Transverse colon (tissue), 4 donors: Measurements from ENCODE around the gene CGA. TPM values are rescaled to one million over a fixed set of nuclear protein-coding genes. Genes with fewer than 3 reads are reported as not detected.

Experiments used
- DNase-seq: peaks from one replicate; pipeline ENCODE4 v3.0.0-alpha.2; 2019
- H3K27ac ChIP-seq, 4 donors: fragments of 200-600 bp; sonication (generic); 2 replicates each; pipeline ENCODE4 v1.5.1; 2016 to 2018; ENCODE audit warnings: inconsistent platforms in 4 of 4
- H3K27me3 ChIP-seq: fragments of 200-600 bp; sonication (generic); 2 replicates; pipeline ENCODE4 v1.5.1; 2017; ENCODE audit warnings: inconsistent platforms
- H3K36me3 ChIP-seq, 4 donors: fragments of 200-600 bp; sonication (generic); 2 replicates each; pipeline ENCODE4 v1.5.1; 2017 to 2019; ENCODE audit warnings: inconsistent platforms in 4 of 4
- H3K4me1 ChIP-seq, 4 donors: fragments of 200-600 bp; sonication (generic); 2 replicates each; pipeline ENCODE4 v1.5.1; 2017 to 2020; ENCODE audit warnings: inconsistent platforms in 4 of 4
- H3K4me3 ChIP-seq, 4 donors: fragments of 200-600 bp; sonication (generic); 1 replicate in 1 of 4; 2 replicates in 3 of 4; pipeline versions ENCODE4 v1.5.1 to v1.6.1; 2017 to 2019; ENCODE audit warnings: inconsistent platforms in 4 of 4
- H3K9me3 ChIP-seq, 2 donors: fragments of 200-600 bp; sonication (generic); 2 replicates each; pipeline ENCODE4 v1.5.1; 2017 to 2019; ENCODE audit warnings: inconsistent platforms in 2 of 2
- EP300 ChIP-seq: sonication (generic); formaldehyde crosslinking; IDR thresholded peaks from one replicate; pipeline ENCODE4 v1.6.1; 2017; ENCODE audit warnings: antibody characterized with exemption, low read depth
- POLR2A ChIP-seq: fragments of 450-650 bp; IDR thresholded peaks from one replicate; pipeline ENCODE4 v1.6.1; 2016; ENCODE audit warnings: antibody characterized with exemption, mild to moderate bottlenecking, moderate library complexity
- POLR2AphosphoS5 ChIP-seq, 3 donors: sonication (generic); formaldehyde crosslinking; IDR thresholded peaks; one replicate each; pipeline ENCODE4 v1.6.1; 2016; ENCODE audit warnings: antibody characterized with exemption in 3 of 3
- WGBS, 2 donors: methylation state at CpG; one replicate each; pipeline ENCODE4 v1.1.5; 2018; ENCODE audit warnings: low coverage in 1 of 2; 5-methylcytosine and 5-hydroxymethylcytosine counted together
- in situ Hi-C, 4 donors: fragments of 200-750 bp; cut with MboI; loops; one replicate each; pipeline versions ENCODE4 v1.15.0 to v1.15.1; 2017; ENCODE audit warnings: low sequenced_read_pairs in 3 of 4, low pct_ligation_motif_present in 1 of 4, low pct_unique_long_range_greater_than_20kb in 1 of 4
- intact Hi-C: fragments of 100-400 bp; cut with DNase I; formaldehyde crosslinking; loops from one replicate; pipeline ENCODE4 v1.15.1; 2023; ENCODE audit warnings: low total_unique reads
- total RNA-seq, 4 donors: library from RNA; depleted of rRNA; stranded (reverse); fragments of >200 nt; gene quantifications; one replicate each; pipeline ENCODE4 v1.1.0, GENCODE V29; 2016
- TF ChIP-seq, protein P1 (sequence below), 5 experiments: fragments of 200-600 bp in 3 of 5; fragments of 450-650 bp in 2 of 5; sonication (generic) in 3 of 5; IDR thresholded peaks; 1 replicate in 2 of 5; 2 replicates in 3 of 5; pipeline ENCODE4 v1.5.1; 2016 to 2017; ENCODE audit warnings: antibody characterized with exemption in 5 of 5, inconsistent platforms in 3 of 5, mild to moderate bottlenecking in 2 of 5, moderate library complexity in 1 of 5

The CGA gene
- total RNA-seq, 4 donors from 2014 or later = not detected

- H3K36me3 ChIP-seq = no peaks in the 10 kb centered on the region
- H3K4me3 ChIP-seq = no peak overlapping the region
- DNase-seq = no peak
- WGBS, 2 donors = 56 to 63% methylated on average over 5 of the region's 5 CpGs
- H3K9me3 ChIP-seq = no peaks in the 10 kb centered on the region
- no peaks in the 10 kb centered on the region for H3K4me1 ChIP-seq
- intact Hi-C loops (no loop called here), in situ Hi-C loops (no loop called here)
- no peaks in the 10 kb centered on the region for H3K27me3 ChIP-seq
- no peak for TF ChIP-seq POLR2A
- no peak for TF ChIP-seq EP300
- TF ChIP-seq POLR2AphosphoS5 (IDR thresholded peaks at IDR 0.05) = no peak
- TF ChIP-seq, protein P1, sequence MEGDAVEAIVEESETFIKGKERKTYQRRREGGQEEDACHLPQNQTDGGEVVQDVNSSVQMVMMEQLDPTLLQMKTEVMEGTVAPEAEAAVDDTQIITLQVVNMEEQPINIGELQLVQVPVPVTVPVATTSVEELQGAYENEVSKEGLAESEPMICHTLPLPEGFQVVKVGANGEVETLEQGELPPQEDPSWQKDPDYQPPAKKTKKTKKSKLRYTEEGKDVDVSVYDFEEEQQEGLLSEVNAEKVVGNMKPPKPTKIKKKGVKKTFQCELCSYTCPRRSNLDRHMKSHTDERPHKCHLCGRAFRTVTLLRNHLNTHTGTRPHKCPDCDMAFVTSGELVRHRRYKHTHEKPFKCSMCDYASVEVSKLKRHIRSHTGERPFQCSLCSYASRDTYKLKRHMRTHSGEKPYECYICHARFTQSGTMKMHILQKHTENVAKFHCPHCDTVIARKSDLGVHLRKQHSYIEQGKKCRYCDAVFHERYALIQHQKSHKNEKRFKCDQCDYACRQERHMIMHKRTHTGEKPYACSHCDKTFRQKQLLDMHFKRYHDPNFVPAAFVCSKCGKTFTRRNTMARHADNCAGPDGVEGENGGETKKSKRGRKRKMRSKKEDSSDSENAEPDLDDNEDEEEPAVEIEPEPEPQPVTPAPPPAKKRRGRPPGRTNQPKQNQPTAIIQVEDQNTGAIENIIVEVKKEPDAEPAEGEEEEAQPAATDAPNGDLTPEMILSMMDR (IDR thresholded peaks at IDR 0.05) = no peak
- no peak overlapping the region for H3K27ac ChIP-seq
Observed at GRCh38 chr6:87045521-87046075, 49.3 kb downstream of the CGA start.

DNA sequence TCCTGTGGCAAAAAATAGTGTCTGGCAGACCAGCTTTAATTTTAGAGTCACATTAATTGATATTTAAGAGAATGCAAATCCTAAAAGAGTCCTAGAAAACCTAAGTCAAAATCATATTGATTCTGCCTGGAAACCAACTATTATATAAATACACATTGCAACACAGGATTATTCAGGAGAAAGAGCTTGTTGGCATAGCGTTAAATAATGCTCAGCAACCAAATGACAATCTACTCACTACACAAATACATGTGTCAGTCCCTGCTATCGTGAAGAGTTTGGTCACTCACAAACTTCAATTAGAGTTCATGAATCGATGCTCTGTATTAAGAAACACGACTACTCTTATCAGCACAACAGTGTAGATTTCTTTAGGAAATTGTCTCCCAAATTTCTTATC lies 54.2 kb downstream of the CGA start:
- Histone ChIP-seq H3K9me3 (no peaks in the 10 kb centered on the region), H3K27ac (no peak overlapping the region), H3K4me1 (no peaks in the 10 kb centered on the region), H3K27me3 (no peaks in the 10 kb centered on the region), H3K4me3 (no peak overlapping the region), H3K36me3 (no peaks in the 10 kb centered on the region)
- no peak for DNase-seq
- intact Hi-C loops = no loop called here
- in situ Hi-C loops = no loop called here
- TF ChIP-seq, protein P1 (IDR thresholded peaks at IDR 0.05) = no peak
- no peak for TF ChIP-seq EP300
- TF ChIP-seq POLR2AphosphoS5 (IDR thresholded peaks at IDR 0.05) = no peak
- WGBS, 2 donors = 83 to 89% methylated on average over 4 of the region's 4 CpGs

Other genes with a start within 250 kb of the CGA start
- gene HTR1E, start 157.6 kb downstream of the CGA start, total RNA-seq = not detected
- gene ZNF292, start 60.5 kb upstream of the CGA start, total RNA-seq = 10 to 100 TPM; 18.5 to 61.8 (median 42.4) TPM
- 10 to 100 TPM; 14.2 to 20.5 (median 18.4) TPM for gene SMIM8, start 227.5 kb upstream of the CGA start, total RNA-seq
- not detected for gene GJB7, start 234.2 kb upstream of the CGA start, total RNA-seq
- 10 to 100 TPM in 1 of 4 donors, 1 to 10 TPM in 3; 3.0 to 14.4 (median 6.6) TPM for gene C6orf163, start 249.7 kb upstream of the CGA start, total RNA-seq